Measurements from ENCODE around the gene ACTL6B.

DNA sequence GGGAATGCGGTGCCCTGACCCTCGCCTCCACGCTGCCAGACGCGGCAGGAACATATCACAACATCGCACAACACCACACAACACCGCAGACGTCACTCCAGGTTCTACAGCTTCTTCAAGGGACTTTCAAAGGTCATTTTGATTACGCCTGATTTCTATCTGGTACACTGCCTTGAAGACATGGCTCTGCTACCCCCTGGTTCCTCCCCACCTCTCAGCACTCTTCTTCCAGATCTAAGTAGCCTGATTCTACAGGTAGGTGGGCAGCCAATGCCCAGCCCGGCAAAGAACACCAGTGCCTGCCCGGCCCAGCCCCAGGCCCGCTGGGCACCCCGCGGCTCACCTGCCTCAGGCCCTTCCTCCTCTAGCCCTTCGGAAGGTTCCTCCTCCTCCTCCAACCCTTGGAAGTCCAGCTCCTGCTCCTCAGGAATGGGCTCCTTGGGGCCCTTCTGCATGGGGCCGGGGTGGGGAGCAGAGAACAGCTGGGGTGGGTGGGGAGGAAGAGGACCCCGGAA, 29.4 kb upstream of the ACTL6B start:
- no peak for TF ChIP-seq CTCF (IDR thresholded peaks at IDR 0.05)
- TF ChIP-seq POLR2A (IDR thresholded peaks at IDR 0.05), result no peak
- no peak for TF ChIP-seq POLR2AphosphoS5 (IDR thresholded peaks at IDR 0.05)
